GM21423 (cell line): ENCODE results near the gene SPRED2.
A peak's percentile ranks its signal among the peaks of the same experiment; 100 is the strongest.

ENCODE experiments used
- ATAC-seq: cut with Tn5 transposase; IDR thresholded peaks from one replicate; pipeline ENCODE4 v1.9.1; 2021; ENCODE audit warnings: mild to moderate bottlenecking, moderate library complexity; ENCODE audit not compliant: unreplicated experiment

The SPRED2 gene

DNA sequence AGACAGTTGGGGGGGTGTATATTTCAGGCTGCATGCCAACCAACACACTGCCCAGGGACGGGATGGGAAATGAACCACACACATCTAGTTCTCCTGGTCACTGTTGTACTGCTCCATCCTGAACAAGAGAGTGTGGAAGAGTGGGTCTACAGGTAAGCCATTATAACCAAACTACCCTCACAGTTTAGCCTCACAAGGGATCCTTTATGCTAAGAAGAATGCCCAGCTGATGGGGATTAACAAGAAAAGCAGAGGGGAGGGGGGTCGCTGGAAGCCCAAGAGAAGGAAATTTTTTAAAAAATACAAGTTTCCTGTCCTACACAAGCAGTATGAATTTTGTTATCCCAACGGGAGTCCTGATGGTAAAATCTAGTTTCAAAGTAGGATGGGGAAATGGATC lies 16.1 kb downstream of the SPRED2 start:
- no peak for ATAC-seq

DNA sequence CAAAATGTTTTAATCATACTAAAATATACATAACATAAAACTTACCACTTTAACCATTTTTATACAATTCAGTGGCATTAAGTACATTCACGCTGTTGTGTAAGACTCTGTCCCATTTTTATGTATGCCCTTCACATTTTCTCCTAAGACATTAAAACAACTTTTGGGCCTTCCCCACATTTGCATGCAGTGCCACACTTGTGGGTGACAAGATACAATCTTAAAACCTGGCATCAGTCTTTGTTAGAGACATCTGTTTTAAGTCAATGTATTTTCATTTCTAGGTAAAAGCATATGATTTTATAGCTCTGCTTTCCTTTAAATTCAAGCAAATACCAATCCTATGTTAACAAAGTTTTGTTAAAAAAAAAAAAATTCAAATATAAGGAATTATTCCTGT lies 17.3 kb downstream of the SPRED2 start:
- no peak for ATAC-seq

- ATAC-seq: no peak
Measured at GRCh38 chr2:65413610-65414009, 18.8 kb downstream of the SPRED2 start.

DNA sequence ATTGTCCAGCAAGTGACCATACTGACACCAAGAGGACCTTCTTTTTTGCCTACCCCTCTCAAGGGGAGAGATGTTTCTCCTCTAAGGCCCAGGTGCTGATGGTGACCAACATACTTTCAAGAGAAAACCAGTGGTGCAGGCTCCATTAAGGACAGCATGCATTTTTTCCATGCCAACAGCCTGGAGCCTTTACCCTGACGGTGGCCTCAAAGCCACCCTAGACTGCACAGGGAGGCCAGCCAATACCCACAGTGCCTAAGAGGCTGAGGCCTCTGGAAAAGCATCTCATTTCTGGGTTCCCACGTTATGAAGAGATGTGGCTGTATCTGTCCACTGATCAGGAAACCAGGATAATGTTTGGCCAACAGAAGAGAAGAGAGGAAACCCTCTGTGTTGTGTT lies 19.3 kb downstream of the SPRED2 start:
- ATAC-seq: no peak

GRCh38 chr2:65411056-65411795 lies 21.2 kb downstream of the SPRED2 start:
- no peak for ATAC-seq

DNA sequence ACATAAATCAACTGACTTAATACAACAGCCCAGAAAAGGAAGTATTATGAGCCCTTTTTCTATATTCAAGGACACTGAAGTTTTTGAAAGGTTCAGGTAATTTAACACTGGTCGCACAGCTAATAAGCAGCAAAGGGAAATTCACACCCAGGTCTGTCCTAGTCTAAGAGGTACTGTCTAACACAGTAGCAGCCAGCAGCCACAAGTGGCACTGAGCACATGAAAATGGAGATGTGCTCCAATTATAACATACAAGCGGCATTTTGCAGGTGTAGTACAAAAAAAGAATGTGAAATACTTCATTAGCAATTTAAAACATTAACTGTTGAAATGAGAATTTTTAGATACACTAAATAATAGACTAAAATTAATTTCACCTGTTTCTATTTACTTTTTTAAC lies 23.4 kb downstream of the SPRED2 start:
- ATAC-seq: no peak

- ATAC-seq: no peak
Measured at GRCh38 chr2:65407240-65407639, 25.2 kb downstream of the SPRED2 start.

DNA sequence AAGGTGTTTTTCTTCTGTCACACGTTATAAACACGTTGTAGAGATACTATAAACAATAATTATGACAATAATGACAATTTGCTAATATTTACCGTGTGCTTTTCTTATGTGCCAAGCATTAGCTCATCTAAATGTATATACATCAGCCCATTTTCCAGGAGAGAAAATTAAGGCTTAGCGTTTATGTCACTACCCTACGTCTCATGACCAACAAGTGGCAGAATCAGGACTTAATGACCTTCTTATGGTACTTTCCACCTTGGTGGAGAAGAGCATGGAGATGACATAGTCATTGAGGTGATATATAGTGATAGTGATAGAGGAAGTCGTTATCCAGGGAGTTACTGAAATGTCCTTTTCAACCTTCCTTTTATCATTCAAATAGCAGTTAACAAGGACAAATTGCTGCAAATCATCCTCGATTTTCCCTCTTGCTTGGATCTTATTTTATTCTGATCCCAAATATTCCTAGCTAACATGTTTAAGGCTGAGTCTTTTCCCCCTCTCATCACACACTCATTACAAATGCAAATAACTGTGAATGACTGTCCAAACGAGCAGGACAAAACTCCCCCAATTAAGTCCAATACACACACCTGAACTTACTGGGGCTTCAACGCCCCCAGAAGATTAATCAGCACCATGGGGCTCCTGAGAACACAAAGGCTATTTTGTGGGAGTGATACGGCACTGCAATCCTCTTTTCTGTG lies 27.3 kb downstream of the SPRED2 start:
- no peak for ATAC-seq

DNA sequence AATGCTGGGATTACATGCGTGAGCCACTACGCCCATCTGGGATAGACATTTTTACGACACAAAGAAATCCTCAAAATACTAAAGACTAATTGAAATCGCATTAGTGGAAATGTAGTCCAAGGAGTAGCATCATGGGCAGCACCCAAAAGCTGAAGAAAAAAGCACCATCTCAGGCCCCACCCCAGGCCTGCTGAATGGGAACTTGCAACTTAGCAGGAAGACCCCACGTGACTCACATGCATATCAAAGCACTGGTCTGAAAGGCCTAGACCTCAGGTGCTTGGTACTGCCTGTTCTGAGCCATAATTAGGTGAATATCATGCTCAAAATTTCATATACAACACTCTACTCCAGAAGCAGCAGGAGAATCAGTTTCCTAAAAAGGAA lies 28.9 kb downstream of the SPRED2 start:
- no peak for ATAC-seq

DNA sequence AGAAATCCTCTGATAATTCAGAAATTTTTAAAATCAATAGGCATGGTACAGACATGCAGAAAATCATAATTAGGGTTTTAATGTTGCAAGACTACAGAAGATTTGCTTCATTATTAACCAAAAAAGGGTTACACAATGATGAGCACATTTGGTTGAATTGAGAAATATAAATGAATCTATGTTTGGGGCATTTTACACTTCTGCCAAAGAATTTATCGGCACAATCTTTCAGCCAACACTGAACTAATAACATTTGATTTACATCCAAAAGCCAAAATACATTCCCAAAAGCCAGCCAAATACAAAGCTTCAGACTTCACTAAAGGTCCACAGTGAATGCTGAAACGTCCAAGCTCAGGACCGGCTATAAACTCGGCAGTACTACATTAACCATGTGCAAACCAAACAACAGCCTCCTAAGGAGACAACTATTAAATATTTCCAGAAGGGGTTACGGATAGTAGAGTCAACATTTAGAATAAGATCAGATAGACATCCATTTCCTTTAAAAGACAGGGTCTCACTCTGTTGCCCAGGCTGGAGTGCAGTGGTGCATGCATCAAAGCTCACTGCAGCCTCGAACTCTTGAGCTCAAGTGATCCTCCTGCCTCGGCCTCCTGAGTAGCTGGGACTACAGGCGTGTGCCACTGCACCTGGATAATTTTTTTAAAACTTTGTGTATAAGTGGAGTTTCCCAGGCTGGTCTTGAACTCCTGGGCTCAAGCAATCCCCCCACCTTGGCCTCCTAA lies 29.4 kb downstream of the SPRED2 start:
- ATAC-seq: no peak

DNA sequence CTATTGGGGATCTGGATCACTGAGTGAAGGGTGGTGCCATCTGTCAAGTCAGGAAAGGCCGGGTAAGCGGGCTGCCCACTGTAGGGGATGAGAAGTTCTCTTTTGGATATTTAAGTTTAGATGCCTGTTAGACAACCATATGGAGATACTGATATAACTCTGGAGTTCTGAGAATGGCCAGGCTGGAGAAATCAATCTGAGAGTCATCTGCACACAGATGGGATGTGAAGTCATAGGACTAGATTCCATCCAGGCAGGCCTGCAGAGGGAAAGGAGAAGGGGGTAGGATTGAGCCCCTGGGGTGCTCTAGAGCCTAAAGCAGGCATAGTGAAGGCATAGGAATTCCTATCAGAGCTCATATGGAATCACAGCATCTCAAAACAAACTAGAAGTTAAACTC lies 30.1 kb downstream of the SPRED2 start:
- no peak for ATAC-seq

GRCh38 chr2:65397122-65397521 lies 35.3 kb downstream of the SPRED2 start:
- ATAC-seq: peak; percentile 49

DNA sequence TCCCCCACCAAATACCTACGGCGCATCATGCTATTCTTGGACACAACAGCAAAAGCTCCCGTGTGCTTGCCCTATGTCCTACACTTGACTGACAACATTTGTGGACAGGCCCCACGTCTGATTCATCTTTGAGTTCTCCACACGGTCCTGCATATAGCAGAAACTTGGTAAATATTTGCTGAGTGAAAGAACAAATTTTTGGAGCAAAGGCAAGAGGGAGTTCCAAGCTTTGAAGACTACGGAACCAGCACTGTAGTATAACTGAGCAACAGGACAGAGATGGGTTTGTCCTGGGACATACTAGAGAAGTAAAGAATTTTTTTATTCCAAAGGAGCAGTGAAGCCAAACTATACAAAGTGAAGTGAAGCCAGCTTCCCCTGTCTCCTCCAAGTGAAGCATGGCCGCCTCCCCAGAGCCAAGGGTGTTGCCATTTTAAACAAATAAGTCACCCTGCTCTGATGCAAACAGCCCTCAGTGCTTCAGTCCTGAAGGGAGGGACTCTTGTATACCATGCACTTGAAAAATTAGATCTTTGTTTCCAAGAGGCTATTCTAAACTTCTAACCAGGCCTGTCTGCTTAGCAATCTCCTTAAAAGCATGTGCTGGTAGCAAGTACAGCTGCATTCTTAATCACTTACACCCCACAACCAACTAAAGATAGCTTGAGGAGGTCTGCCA lies 35.9 kb downstream of the SPRED2 start:
- no peak for ATAC-seq

- no peak for ATAC-seq
Measured at GRCh38 chr2:65395621-65396347, 36.6 kb downstream of the SPRED2 start.

DNA sequence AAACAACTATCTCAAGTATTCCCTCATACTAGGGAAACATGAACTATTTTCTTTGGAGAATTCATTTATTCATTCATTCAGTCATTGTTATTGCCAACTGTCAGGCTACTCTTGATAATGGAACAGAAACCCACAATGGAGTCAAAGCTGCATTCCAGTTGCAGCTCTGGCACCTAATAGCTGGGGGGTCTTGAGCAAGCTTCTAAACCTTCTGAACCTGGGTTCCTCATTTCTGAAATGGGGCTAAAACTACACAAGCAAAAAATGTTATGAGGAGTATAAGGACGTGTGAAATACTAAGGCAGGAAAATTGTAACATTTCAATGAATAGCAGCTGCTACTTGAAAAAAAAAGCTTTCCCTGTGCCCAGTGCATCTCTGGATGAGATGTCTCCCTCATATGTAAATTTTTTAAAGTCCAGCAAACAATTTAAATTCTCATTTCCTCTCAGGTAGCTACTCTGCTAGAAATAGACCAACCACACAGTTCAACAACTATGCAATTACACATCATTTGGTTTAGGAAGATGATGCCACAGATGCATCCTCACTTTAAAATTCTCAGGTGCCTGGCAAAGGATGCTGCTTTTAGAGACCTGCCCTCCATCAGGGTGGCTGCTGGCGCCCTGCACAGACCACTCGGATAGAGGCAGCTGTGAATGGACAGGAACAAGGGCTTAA lies 38.5 kb downstream of the SPRED2 start:
- peak; percentile 30 for ATAC-seq

- no peak for ATAC-seq
Measured at GRCh38 chr2:65393046-65393445, 39.4 kb downstream of the SPRED2 start.

DNA sequence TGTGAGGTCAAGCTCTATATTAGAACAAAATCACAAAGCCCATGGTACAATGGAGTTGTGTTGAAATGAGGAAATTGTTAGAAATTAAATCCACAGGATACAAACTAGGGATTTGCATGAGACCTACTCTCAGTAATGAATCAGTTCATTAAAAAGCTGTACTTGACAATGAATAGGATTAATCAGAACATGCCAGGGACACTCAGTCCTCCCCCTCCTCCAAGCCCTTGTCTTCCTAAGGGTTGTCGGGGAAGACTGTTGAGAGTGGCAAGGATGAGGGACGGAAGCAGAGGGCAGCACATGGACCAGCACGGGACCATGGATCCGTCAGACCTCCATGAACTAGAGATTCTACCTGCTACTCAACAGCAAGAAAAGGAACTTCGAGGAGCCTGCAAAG lies 39.8 kb downstream of the SPRED2 start:
- ATAC-seq: no peak

- peak; percentile 72 for ATAC-seq
Measured at GRCh38 chr2:65390134-65390533, 42.3 kb downstream of the SPRED2 start.

- ATAC-seq: no peak
Measured at GRCh38 chr2:65389476-65389875, 42.9 kb downstream of the SPRED2 start.
